ENCODE results near the gene BRF1. TPM values are rescaled to one million over a fixed set of nuclear protein-coding genes. Genes with fewer than 3 reads are reported as not detected.
A peak's percentile ranks its signal among the peaks of the same experiment; 100 is the strongest.

The BRF1 gene
- total RNA-seq, 6 experiments from 2014 or later, result 13.1 to 17.8 (median 16.2) TPM

DNA sequence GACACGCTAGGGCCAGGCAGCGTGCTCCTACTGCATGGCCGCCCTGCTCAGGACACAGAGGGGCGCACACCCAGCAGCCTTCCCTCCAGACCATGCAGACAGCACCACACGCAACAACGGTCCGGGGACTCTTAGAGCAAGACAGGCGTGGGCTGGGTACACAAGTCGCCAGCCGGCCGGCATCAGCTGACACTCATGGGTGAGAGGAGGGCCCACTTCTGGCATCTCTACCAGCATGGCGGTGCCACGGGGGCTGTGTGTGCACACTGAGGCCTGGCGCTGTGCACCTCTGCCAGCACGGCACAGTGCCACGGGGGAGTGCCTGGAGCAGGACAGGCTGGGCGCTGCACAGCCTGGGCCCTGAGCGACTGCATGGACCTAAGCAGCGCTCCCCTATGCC lies 59.2 kb downstream of the BRF1 start:
- DNase-seq (peak in 2 of 3 donors; percentile 16 to 56), ATAC-seq (peak in 1 of 4 donors; percentile 43)
- intact Hi-C loops (cut with DNase I), result no loop called here
- peaks cover 0 to 6% (median 2%) of the 10 kb centered on the region in 4 donors for H3K4me1 ChIP-seq
- H3K9me3 ChIP-seq, result no peaks in the 10 kb centered on the region
- H3K36me3 ChIP-seq, result no peaks in the 10 kb centered on the region
- no peak for TF ChIP-seq POLR2A (IDR thresholded peaks at IDR 0.05)
- WGBS (ENCODE audit: insufficient coverage, low coverage, low lambda C conversion rate, missing lambda C conversion rate), result no CpG with 5 or more reads among the region's 19 CpGs
- H3K27me3 ChIP-seq, result no peaks in the 10 kb centered on the region
- no peak overlapping the region for H3K27ac ChIP-seq
- H3K4me3 ChIP-seq, result no peak overlapping the region

- no peak for TF ChIP-seq POLR2A (IDR thresholded peaks at IDR 0.05)
- TF ChIP-seq, protein P1, sequence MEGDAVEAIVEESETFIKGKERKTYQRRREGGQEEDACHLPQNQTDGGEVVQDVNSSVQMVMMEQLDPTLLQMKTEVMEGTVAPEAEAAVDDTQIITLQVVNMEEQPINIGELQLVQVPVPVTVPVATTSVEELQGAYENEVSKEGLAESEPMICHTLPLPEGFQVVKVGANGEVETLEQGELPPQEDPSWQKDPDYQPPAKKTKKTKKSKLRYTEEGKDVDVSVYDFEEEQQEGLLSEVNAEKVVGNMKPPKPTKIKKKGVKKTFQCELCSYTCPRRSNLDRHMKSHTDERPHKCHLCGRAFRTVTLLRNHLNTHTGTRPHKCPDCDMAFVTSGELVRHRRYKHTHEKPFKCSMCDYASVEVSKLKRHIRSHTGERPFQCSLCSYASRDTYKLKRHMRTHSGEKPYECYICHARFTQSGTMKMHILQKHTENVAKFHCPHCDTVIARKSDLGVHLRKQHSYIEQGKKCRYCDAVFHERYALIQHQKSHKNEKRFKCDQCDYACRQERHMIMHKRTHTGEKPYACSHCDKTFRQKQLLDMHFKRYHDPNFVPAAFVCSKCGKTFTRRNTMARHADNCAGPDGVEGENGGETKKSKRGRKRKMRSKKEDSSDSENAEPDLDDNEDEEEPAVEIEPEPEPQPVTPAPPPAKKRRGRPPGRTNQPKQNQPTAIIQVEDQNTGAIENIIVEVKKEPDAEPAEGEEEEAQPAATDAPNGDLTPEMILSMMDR (IDR thresholded peaks at IDR 0.05), result no peak
Observed at GRCh38 chr14:105240811-105241576, 59.8 kb downstream of the BRF1 start.

GRCh38 chr14:105229099-105229655 lies 71.6 kb downstream of the BRF1 start:
- DNase-seq (peak in 1 of 3 donors; percentile 46), ATAC-seq (peak in 1 of 4 donors; percentile 39)
- H3K9me3 ChIP-seq, result no peaks in the 10 kb centered on the region
- peaks cover 0 to 12% (median 1%) of the 10 kb centered on the region in 4 donors for H3K36me3 ChIP-seq
- TF ChIP-seq, protein P1 (IDR thresholded peaks at IDR 0.05), result no peak
- no peak for TF ChIP-seq POLR2A (IDR thresholded peaks at IDR 0.05)
- 93% methylated on average over 12 of the region's 18 CpGs for WGBS (ENCODE audit: insufficient coverage, low coverage, low lambda C conversion rate, missing lambda C conversion rate)
- no peak overlapping the region for H3K27ac ChIP-seq
- intact Hi-C loops (cut with DNase I), result no loop called here
- no peaks in the 10 kb centered on the region for H3K27me3 ChIP-seq
- H3K4me1 ChIP-seq, result no peaks in the 10 kb centered on the region
- H3K4me3 ChIP-seq, result no peak overlapping the region

More at GRCh38 chr14:105240811-105241576, 59.8 kb downstream of the BRF1 start:
- WGBS (ENCODE audit: insufficient coverage, low coverage, low lambda C conversion rate, missing lambda C conversion rate), result no CpG with 5 or more reads among the region's 31 CpGs
- H3K9me3 ChIP-seq, result no peaks in the 10 kb centered on the region
- H3K27ac ChIP-seq, result no peak overlapping the region
- H3K4me3 ChIP-seq, result no peak overlapping the region
- ATAC-seq (peak in 1 of 4 donors; percentile 49), DNase-seq (peak in 1 of 3 donors; percentile 16)
- H3K27me3 ChIP-seq, result no peaks in the 10 kb centered on the region
- no peaks in the 10 kb centered on the region for H3K36me3 ChIP-seq
- peaks cover 0 to 5% (median 2%) of the 10 kb centered on the region in 4 donors for H3K4me1 ChIP-seq
- intact Hi-C loops (cut with DNase I), result no loop called here

DNA sequence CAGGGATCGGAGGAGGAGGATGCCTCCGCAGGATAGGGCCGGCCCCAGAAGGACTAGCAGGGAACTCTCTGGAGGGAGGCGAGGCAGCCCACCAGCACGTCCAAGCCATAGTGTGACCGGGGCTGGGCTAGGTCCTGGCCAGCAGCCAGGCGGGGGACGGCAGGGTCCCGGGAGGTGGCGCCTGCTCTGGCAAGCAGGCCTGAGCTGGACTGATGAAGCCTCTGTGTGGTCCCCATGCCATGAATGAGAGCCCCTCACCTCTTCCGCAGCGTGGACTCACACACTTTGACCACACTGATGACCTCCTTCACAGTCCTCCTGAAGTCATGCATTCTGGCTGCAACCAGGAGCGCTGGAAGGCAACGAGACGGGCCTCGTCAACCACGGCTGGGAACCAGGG lies 72.2 kb downstream of the BRF1 start:
- Histone ChIP-seq H3K9me3 (no peaks in the 10 kb centered on the region), H3K4me3 (no peak overlapping the region), H3K27ac (no peak overlapping the region), H3K36me3 (peaks cover 0 to 12% (median 1%) of the 10 kb centered on the region in 4 donors), H3K4me1 (no peaks in the 10 kb centered on the region), H3K27me3 (no peaks in the 10 kb centered on the region)
- ATAC-seq (peak in 1 of 4 donors; percentile 47), DNase-seq (peak in 1 of 3 donors; percentile 30)
- intact Hi-C loops (cut with DNase I), result no loop called here
- TF ChIP-seq POLR2A (IDR thresholded peaks at IDR 0.05), result no peak
- TF ChIP-seq, protein P1 (IDR thresholded peaks at IDR 0.05), result no peak
- WGBS (ENCODE audit: insufficient coverage, low coverage, low lambda C conversion rate, missing lambda C conversion rate), result 88% methylated on average over 6 of the region's 17 CpGs

DNA sequence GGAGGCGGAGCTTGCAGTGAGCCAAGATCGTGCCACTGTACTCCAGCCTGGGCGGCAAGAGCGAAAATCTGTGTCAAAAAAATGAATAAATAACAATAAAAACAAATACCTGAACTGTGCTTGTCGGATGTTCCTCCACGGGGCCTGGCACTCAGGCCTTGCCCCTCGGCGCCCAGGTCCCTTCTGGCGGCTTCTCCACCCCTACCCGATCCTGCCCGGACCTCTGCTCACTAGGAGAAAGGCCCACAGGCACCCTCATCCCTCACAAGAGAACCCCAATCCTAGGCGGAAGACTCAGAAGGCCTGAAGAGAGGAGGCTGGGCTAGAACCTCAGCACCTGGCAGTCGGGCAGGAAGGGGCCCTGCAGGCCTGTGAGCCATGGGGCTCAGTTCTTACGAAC lies 73.5 kb downstream of the BRF1 start:
- DNase-seq (peak in 1 of 3 donors; percentile 15), ATAC-seq (no peak)
- no peaks in the 10 kb centered on the region for H3K27me3 ChIP-seq
- no peak for TF ChIP-seq POLR2A (IDR thresholded peaks at IDR 0.05)
- TF ChIP-seq, protein P1 (IDR thresholded peaks at IDR 0.05), result no peak
- peaks cover 0 to 12% (median 1%) of the 10 kb centered on the region in 4 donors for H3K36me3 ChIP-seq
- H3K27ac ChIP-seq, result no peak overlapping the region
- WGBS (ENCODE audit: insufficient coverage, low coverage, low lambda C conversion rate, missing lambda C conversion rate), result 80% methylated on average over 4 of the region's 14 CpGs
- no peaks in the 10 kb centered on the region for H3K9me3 ChIP-seq
- intact Hi-C loops (cut with DNase I), result no loop called here
- H3K4me1 ChIP-seq, result no peaks in the 10 kb centered on the region
- H3K4me3 ChIP-seq, result no peak overlapping the region

Measured in right lobe of liver (tissue), 6 donors.